GM13977 (cell line): ENCODE measurements around the gene GATAD1.

Experiments
- DNase-seq: peaks from one replicate; pipeline ENCODE4 v3.0.0; 2012; ENCODE audit warnings: low spot score
- CTCF ChIP-seq: IDR thresholded peaks from 2 replicates; pipeline ENCODE4 v1.5.1; 2012; ENCODE audit warnings: mild to moderate bottlenecking, control low read depth; ENCODE audit not compliant: insufficient read depth; ENCODE audit errors: extremely low read depth, missing control alignments
- in situ Hi-C: fragments of 300-500 bp; cut with MboI; formaldehyde crosslinking; loops from one replicate; pipeline ENCODE4 v1.12.0; 2022; ENCODE audit warnings: low sequenced_read_pairs, low pct_unique_long_range_greater_than_20kb, mixed read lengths, inconsistent platforms; ENCODE audit not compliant: unreplicated experiment

The GATAD1 gene

GRCh38 chr7:92422926-92423325 lies 24.4 kb upstream of the GATAD1 start:
- no peak for DNase-seq
- in situ Hi-C loops, result no loop called here
- TF ChIP-seq CTCF, result no peak

GRCh38 chr7:92423710-92424131 lies 23.6 kb upstream of the GATAD1 start:
- TF ChIP-seq CTCF, result no peak
- DNase-seq, result no peak
- in situ Hi-C loops, result no loop called here

GRCh38 chr7:92425311-92425947 lies 21.9 kb upstream of the GATAD1 start:
- in situ Hi-C loops, result loop anchor here (25.0 kb wide), 1 partner anchor 588 kb away; no protein-coding TSS in a partner anchor
- DNase-seq, result no peak
- no peak for TF ChIP-seq CTCF

- no peak for TF ChIP-seq CTCF
- no peak for DNase-seq
- in situ Hi-C loops, result loop anchor here (25.0 kb wide), 1 partner anchor 590 kb away; no protein-coding TSS in a partner anchor
Observed at GRCh38 chr7:92427193-92427592, 20.1 kb upstream of the GATAD1 start.

- no peak for DNase-seq
- no peak for TF ChIP-seq CTCF
- in situ Hi-C loops, result loop anchor here (25.0 kb wide), 1 partner anchor 595 kb away; no protein-coding TSS in a partner anchor
Observed at GRCh38 chr7:92432299-92432946, 14.9 kb upstream of the GATAD1 start.

GRCh38 chr7:92433019-92433418 lies 14.3 kb upstream of the GATAD1 start:
- no peak for TF ChIP-seq CTCF
- DNase-seq, result no peak
- in situ Hi-C loops, result loop anchor here (25.0 kb wide), 1 partner anchor 596 kb away; no protein-coding TSS in a partner anchor
